Stimulated activated CD4-positive, alpha-beta T cell treated with anti-CD3 and anti-CD28 coated beads, Interleukin-1b, Interleukin-23, amount 100 ng/mL, for 1 hour (primary cell): ENCODE results near the gene MAP3K14.

Experiments used
- DNase-seq, 2 donors: peaks; one replicate each; pipeline ENCODE4 v3.0.0-alpha.2; 2020; ENCODE audit warnings: low read depth in 2 of 2

Gene MAP3K14

DNA sequence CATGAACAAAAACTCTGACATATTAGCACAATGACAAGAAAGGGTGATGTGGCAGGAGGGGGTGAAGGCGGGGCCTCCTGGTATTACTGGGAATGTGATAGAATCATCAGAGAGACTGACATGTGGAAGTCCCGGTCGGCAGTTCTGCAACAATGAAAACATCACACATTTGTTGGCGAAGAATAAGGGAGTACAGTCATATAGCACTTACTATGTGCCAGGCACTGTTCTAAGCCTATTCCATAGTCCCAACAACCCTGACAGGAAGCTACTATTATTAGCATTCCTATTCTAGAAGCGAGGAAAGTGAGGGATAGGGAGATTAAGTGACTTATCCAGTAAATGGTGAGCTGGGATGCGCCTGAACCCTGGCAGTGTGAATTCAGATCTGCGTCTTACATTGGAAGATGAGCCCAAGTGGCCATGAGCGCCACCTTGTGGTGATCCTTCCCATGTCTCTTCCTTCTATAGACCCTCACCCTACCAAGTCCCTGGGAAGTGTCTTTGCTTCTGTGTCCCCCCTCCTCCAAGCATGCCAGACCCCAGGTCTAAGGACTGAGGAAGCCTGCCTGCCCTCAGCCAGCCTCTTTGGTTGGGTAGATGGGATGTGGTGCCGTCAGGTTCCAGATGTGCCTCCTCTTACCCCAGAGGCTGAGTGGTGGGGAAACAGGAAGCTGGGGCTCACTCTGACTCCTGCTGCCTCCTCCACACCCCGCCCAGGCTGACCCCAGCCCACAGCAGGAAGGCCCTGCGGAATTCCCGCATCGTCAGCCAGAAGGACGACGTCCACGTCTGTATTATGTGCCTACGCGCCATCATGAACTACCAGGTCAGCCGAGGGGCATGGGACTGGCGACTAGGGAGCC is 81.2 kb downstream of the MAP3K14 start:
- peak; percentile 60 to 74 for DNase-seq

DNA sequence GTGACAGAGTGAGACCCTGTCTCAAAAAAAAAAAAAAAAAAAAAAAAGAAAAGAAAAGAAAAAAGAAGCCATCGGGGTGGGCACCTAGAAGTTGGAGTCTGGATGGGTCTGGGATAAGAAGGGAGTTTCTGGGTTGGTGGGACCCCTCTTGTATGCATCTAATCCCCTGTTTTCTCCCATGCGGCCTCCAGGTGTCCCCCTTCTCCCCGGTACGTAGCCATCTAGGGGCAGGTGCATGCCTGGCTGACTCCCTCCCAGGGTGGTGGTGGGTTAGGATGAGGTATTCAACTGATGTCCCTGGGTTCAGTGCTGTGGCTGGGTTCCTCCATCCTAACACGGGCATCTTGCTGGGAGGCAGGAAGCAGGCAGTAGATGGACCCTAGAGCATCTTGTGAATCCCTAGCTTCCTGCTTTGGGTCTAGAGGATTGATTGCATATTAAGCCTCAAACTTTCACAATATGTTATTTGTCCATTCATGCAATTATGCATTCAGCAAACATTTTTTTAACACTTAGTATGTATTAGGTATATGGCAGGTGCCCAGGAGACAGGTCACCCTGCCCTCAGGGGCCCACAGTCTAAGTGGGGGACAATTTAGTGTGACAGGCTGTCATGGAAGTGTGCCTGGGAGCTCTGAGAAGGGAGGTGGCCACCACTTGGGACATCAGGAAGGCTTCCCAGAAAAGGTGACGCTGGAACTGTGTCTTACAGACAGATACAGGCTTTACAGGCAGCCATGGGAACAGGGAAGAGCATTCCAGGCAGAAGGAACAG is 82.0 kb downstream of the MAP3K14 start:
- DNase-seq: no peak

DNA sequence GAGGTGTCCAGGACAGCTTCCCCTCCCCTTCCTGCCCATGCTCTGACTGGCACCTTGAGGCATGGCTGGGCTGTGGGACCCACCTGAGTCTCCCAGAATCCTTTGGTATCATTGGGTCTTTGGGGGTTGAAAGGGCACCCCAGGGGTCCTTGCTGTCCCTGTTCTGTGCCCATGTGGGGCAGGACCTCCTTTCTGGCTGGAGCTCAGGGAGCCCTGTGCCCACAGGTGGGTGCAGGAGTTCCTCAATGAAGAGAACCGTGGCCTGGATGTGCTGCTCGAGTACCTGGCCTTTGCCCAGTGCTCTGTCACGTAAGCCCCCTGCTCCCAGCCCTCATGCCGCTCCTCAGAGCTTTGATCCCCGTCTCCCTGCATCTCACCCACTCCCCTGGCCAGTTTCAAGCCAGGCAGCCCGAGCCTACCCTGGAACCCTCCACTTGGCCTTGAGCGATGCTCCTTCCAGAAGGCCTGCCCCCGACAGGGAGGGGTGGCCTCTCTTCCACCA is 83.3 kb downstream of the MAP3K14 start:
- no peak for DNase-seq

DNA sequence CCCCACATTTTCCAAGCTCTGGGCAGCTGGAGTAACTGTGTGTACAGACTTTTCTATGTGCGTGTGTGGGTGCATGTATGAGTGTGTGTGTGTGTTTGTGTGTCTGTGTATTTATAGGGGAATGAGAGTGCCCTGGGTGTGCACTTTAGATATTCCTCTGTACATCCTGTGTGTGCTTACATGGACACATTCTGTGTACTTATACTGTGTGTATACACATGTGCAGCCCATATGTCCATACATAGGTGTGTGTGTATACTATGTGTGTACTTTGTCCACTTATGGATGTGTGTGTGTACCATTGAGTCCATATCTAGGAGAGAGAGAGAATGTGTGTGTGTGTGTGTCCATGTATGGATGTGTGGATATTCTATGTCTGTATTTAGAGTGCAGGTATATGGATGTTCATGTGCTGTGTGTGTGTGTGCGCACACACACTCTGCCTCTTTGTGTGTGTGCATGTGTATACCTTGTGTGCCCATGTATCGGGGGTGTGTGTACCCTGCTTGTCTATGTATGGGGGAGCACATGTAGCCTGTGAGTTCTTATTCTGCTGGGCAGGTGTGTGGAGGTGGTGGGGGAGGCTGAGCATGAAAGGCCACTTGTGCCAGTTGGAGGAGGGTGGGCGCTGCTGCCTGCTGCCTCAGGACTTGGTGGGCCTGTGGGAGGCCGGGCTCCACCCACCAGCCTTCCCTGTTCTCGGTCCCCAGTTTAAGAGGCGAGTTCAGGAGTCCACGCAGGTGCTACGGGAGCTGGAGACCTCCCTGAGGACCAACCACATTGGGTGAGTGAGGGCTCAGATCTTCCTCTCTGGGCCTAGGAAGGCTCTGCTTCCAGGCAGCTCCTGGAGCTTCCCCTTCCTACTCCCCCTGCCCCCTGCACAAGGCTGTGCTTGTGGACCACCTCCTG is 84.1 kb downstream of the MAP3K14 start:
- no peak for DNase-seq

GRCh38 chr17:45231481-45232116 is 85.2 kb downstream of the MAP3K14 start:
- DNase-seq: no peak

GRCh38 chr17:45230787-45231480 is 85.9 kb downstream of the MAP3K14 start:
- DNase-seq: no peak

GRCh38 chr17:45230410-45230786 is 86.4 kb downstream of the MAP3K14 start:
- no peak for DNase-seq

DNA sequence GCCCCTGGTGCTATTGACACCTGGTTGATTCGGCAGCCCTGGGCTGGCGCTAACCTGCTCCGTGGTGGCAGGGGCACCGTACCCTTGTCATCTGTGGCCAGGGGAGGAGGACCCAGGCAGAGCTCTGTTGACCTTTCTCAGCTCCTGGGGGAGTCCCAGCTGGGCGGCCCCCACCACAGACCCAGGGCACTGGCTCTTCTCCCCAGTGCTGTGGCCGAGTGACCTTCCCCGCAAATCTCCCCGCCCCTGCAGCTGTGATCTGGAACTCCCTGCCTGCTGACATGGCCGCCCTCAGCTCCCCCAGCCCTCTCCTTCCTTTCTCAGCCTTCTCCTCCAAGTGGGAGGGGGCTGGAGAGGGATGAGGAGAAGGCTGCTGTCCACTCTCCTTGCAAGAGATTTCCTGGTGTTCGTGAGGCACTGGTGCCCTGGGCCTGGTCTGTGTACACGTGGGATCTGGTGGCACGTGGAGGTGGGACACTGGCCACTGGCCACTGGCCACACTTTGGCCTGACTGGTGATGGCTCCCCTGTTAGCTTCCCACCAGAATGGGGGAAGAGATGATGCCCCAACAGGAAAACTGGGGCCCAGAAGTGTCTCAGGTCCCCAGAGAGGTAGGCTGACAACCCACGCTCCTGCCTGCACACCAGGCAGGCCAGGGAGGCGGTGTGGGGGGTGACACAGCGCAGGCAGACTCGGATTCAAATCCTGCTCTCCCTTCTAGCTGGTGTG is 87.0 kb downstream of the MAP3K14 start:
- no peak for DNase-seq

- DNase-seq: peak; percentile 45 to 69
These were observed 87.9 kb downstream of the MAP3K14 start for GRCh38 chr17:45228763-45229539.

- DNase-seq: no peak
These were observed 88.7 kb downstream of the MAP3K14 start for GRCh38 chr17:45227926-45228762.

GRCh38 chr17:45227101-45227925 is 89.5 kb downstream of the MAP3K14 start:
- no peak for DNase-seq

- no peak for DNase-seq
These were observed 90.2 kb downstream of the MAP3K14 start for GRCh38 chr17:45226576-45226975.

DNA sequence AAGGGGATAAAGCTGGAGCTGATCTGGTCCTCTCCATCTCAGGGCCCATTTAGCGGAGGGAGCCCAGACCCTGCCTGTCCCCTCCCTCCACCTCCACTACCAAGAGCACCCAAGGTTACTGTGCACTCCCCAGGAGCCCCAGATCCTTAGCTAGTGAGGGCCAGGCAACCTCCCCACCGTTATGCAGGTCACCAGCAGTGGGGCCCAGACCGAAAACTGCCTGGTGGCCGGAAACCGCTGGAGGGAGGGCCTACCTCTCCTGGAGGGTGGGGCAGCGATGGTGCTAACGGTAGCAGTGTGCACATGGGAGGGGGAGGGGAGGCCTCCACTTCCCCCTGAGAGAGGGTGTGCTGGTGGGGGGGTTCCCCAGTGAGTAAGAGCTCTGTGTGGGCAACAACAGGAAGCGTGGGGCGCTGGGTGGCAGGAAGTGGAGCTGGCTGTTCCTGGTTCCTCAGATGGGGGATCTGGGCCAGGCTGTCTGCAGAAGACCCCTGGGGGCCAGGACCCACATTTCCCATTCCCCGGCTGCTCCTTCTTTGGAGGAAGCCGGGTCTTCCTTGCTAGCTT is 90.8 kb downstream of the MAP3K14 start:
- DNase-seq: peak; percentile 91 to 93

GRCh38 chr17:45225051-45225700 is 91.6 kb downstream of the MAP3K14 start:
- DNase-seq: no peak

DNA sequence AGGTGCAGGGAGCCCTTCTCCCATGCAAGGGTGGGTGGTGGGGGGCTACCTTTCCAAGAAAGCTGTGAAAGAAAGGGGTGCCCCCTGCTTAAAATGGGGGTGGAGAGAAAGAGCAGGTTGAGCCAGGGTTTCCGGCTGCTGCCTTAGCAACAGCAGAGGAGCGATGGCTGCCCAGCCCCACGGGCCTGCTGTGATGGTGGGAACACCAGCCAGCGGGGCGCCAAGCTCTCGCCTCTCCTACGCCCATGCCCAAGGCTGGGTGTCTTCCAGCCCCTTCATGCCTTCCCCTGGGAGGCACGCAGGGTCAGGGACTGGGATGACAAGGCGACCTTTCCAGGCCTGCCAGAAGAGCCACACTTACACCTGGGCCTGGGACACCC is 92.2 kb downstream of the MAP3K14 start:
- no peak for DNase-seq
